Fibroblast of skin of left quadriceps (primary cell): Measurements from ENCODE around the gene BNIPL.

Experiments
- DNase-seq, 2 experiments: peaks; one replicate each; pipeline ENCODE4 v3.0.0-alpha.2; 2013; ENCODE audit warnings: low read depth in 2 of 2

The BNIPL gene

DNA sequence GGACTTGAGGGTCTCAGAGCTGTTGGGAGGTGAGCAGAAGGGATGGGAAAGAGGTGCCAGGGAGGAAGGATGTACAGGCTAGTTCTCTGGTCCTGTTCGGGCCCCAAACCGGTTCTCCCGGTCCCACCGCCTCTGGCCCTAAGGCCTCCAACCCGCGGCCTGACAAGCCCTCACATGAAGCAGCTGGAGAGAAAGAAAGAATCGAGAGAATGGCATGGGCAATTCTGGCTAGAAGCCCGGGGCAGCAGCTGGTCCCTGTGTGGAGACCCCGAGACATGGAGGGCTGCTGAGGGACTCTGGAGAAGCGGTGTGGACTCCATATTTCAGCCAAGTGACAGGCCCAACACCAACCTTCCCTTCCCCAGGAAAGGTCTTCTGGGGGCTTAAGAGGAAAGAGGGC, 22.3 kb downstream of the BNIPL start:
- no peak for DNase-seq

DNA sequence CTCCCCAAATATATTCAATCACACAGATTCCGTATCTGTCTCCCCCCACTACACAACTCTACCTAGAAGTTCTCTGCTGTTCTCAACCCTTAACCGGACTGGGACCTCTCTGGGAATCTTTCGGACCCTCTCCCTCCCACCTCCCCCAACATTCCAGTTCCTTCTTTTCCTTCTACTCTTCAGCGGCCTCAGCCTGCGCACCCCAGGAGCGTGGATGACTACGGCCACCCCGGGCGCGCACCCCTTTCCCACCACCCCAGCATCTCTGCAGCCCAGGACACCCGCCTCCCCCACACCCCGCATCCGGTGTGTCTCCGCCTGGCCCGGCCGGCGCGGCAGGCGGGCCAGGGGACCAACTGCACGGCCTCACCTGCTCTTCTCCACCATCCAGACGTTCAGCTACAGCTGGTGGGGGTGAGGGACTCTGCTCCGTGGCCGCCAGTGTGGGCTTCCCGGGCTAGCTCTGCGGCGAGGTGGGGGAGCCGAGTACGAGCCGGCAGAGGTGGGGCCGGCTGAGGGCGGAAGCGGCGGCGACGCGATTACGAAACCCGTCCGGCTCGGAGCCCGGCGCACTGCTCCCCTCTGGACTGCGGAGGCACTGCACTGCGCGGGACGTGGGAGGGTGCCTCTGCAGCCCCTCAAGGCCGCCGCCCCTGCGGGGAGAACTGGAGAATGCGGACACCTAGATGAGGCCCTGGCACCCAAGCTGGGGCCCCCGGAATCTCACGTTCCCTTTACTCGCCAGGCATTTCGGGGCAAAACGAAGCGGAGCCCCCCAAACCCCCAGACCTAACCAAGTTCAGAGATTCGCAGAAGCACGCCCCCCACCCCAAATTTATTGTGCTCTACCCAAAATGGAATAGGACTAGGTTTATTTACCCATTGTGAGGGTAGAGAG, 23.0 kb downstream of the BNIPL start, which contains the start of gene CDC42SE1:
CDC42SE1 (minus strand) TSS at position 514 of the 898 bp plus-strand sequence. CDS start 3,892 bp downstream, outside the sequence.
- peak; percentile 56 to 60 for DNase-seq

DNA sequence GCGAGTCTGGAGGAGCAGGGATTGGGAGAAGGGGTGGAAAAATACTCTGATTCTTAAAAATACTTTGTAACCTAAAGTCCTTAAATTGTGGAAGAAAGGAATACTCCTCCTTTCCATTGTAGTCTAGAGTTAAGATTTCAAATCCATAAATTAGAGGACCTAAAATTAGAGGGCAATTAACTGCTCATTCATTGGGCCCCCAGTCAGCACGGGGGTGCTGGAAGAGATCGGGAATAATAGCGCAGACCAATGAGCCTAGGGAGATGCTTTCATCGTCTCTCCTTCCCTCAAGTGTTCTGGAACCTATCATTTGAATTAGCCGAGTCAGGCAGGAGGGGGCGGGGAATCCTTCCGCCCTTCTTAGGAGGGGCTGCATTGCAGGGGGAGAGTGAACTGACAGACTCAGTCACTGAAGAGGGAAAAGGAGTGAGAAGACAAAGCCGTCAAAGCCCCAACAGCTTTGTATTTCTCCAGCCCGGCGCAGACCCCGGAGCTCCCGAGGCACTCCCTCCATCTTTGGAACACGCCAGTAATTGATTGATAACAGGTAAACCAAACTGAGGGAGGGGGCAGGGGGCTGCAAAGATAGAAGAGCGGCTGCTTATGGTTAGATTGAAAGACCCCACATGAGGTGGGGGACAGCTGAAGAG, 23.7 kb downstream of the BNIPL start, which contains the start of gene MLLT11:
MLLT11 (plus strand) TSS at position 391 of the 650 bp plus-strand sequence. CDS start 6,828 bp downstream, outside the sequence.
- peak; percentile 57 to 64 for DNase-seq

DNA sequence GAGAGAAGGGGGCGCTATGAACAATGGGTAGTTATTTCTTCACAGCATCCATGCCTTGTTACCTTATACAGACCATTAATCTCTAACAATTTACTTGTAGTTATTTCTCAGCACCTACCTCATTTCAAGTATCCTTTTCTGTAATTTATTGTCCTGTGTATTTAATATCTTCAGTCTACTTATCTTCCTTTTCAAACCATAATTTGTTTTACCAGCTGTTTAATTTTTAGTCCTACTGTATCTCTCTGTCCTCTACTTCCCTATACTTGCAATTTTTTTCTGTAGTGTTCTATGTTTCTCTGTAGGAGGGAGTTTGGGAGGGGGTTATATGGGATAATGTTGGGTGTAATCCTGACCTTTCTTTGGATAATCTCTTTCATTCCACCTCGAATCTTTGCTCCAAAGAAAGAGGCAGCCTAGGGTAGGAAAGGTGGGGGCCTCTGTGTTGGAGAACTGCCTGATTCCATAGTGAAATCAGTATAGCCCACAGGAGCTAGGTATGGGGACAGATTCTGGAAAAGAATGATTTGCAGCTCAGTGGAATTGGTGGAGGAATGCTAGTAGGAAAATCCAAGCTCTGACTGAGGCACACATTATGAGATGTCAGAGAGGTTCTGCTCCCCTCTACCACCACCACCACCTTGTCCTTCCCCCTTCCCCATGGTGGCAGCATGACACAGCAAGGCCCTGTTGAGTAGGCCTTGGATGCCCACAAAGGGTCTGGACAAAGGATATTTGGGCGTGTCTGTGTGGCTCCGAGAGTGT, 24.5 kb downstream of the BNIPL start:
- no peak for DNase-seq

DNA sequence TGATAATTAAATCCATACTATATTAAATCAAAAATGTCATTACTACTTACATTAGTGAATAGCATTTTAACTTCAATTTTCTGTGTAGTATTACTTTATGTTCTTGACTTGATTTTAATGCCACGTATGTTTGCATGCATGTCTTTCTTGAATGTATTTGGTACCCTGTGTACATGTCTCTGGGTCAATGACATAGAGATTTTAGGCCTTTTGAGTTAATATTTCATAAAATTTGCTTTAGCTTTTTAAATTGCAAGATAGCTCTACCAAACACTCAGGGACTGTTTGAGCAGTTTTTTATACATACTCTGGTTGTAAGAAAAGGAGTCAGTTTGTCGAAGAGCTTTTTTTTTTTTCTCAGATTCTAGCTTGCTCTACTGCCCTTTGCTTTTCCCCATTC, 25.3 kb downstream of the BNIPL start:
- DNase-seq, result no peak

DNA sequence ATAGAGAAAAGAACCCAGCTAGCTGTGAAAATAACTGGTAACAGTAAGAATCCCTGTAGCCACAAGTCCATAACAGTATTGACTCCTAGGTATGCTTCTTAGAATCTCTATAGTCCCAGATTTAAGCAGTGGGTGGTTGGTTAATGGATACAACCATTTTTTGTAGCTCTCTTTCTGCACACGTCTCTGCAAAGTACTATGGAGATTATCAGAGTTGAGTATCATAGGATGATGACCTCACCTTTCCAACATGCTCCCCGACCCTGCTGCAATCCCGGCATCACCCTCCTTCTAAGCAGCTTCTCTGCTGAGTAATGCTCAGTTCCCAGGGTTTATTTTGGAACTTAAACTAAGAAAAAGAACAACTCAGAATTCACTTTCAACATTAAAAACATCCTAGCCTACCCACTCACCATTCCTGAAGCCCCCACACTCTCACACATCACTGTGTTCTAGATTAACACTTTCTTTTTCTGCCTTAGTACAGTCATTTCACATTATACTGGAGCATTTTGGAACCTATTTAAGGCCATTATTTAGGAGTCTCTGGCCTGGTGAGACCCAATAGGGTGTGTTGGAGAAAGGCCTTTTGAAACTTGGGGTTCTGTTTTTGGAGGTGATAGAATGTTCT, 26.5 kb downstream of the BNIPL start:
- peak; percentile 43 to 47 for DNase-seq

DNA sequence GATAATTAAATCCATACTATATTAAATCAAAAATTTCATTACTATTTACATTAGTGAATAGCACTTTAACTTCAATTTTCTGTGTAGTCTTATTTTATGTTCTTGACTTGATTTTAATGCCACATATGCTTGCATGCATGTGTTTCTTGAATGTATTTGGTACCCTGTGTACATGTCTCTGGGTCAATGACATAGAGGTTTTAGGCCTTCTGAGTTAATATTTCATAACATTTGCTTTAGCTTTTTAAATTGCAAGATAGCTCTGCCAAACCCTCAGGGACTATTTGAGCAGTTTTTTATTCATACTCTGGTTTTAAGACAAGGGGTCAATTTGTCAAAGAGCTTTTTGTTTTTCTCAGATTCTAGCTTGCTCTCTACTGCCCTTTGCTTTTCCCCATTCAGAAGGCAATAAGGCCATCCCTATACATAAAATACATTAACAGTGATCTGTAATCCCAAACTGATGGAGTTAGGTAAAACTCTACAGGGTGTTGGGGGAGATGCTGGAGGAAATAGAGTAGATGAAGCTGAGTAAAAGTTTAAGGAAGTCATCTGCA, 28.8 kb downstream of the BNIPL start:
- DNase-seq, result no peak

DNA sequence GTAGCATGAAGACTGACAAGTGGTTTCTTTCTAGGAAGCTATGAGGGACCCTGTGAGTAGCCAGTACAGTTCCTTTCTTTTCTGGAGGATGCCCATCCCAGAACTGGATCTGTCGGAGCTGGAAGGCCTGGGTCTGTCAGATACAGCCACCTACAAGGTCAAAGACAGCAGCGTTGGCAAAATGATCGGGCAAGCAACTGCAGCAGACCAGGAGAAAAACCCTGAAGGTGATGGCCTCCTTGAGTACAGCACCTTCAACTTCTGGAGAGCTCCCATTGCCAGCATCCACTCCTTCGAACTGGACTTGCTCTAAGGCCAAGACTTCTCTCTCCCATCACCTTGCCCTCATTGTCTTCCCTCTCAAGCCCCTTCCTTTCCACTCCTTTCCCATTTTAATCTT, 30.8 kb downstream of the BNIPL start:
- DNase-seq, result no peak

DNA sequence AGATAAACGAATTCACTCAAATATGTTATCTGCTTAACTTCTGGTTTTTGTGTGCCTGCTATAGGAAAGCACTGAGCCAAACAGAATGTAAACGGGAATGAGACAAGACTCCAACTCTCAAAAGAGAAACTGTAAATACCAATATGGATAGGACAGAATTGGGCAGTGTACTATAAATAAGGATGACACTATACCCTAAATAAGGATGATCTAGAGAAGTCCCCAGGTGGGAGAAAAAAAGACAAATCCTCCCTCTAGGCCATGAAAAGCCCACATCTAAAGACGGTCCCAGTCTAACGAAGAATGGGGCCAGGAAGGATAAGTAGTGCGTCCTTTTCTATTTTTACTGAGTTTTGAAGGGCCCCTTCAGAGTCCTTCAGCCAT, 32.7 kb downstream of the BNIPL start:
- no peak for DNase-seq

DNA sequence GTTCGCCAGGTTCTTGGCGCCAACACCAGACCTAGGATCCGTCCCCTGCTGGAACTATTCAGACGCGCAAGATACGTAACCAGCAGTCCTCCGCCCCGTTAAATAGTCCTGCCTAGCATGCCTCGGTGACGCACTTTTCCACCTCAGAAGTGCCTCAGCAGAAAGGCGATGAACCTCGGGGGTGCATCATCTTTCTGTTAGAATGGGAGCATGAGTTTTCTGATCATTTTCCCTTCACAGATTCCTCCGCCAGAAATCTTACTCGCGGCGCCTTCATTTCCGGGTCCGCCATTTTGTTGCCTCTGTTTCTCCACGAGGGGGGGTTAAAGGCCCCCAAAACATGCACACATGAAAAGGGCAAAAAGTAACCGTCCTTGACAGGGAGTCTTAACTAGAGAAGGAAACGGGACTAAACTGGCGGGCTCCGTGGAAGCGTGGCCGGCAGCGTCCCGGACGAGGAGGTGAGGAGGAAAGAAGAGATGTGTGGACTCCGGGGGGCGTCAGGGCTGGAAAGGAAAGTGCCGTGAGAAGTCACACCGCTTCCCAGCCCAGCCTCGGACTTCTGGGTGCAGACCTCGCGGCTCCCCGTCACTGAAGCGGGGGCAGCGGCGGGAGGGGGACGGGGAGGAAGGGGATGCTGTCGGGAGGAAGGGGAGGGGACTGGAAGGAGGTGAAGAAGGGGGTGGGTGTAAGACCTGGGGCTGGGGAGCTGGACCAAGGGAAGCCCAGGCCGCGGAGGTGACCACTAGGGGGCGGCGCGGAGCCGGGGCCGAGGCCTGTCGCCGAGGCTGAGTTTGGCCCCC, 34.3 kb downstream of the BNIPL start, which contains the start of gene GABPB2:
GABPB2 (plus strand) TSS at position 288 of the 803 bp plus-strand sequence. CDS start 17,429 bp downstream, outside the sequence.
- DNase-seq, result peak; percentile 92

DNA sequence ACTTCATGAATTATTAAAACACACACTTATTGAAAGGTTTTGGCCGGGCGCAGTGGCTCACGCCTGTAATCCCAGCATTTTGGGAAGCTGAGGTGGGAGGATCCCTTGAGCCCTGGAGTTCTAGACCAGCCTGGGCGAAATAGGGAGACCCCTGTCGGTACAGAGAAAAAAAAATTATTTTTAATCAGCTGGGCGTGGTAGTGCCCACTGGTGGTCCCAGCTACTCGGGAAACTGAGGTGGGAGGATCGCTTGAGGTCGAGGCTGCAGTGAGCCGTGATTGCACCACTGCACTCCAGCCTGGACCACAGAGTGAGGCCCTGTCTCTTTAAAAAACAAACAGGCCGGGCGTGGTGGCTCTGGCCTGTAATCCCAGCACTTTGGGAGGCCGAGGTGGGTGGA, 35.8 kb downstream of the BNIPL start:
- no peak for DNase-seq

DNA sequence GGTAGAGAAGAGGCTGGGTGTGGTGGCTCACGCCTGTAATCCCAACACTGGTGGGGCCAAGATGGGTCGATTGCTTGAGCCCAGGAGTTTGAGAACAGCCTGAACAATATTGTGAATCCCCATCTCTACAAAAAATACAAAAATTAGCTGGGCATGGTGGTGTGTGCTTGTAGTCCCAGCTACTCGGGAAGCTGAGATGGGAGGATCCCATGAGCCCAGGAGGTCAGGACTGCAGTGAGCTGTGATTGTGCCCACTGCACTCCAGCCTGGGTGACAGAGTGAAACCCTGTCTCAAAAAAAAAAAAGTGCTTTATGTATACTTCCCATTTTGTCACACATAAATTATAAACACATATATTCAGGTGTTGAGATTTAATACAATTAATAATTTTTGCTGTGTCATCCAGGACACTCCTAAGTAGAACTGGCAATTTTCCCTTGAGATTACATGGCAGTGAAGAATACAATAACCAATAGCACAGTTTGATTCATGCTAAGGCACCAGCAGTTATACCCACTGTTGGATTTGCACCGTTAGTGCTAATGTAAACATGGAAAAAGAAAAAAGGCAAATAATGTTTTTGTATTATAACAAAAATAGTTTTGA, 49.7 kb downstream of the BNIPL start:
- no peak for DNase-seq
